HepG2 (cell line): Measurements from ENCODE around the gene ZNF697. TPM values are rescaled to one million over a fixed set of nuclear protein-coding genes. Genes with fewer than 3 reads are reported as not detected.

Experiments
- ASH2L ChIP-seq: fragments of 300-600, 200-600 bp; sonication (generic); IDR thresholded peaks from 2 replicates; pipeline ENCODE4 v1.7.0; 2017; ENCODE audit warnings: low read depth, mild to moderate bottlenecking, moderate library complexity, mixed read lengths, low read length; ENCODE audit not compliant: insufficient read length
- BRF2 ChIP-seq: sonication (generic); formaldehyde crosslinking; IDR thresholded peaks from 2 replicates; pipeline ENCODE4 v1.8.1; 2022; ENCODE audit warnings: mild to moderate bottlenecking, missing genetic modification reagents
- GPN1 ChIP-seq: sonication (generic); formaldehyde crosslinking; IDR thresholded peaks from 2 replicates; pipeline ENCODE4 v1.5.1; 2020; ENCODE audit warnings: missing genetic modification reagents, borderline replicate concordance
- KLF13 ChIP-seq: sonication (generic); formaldehyde crosslinking; IDR thresholded peaks from 2 replicates; pipeline ENCODE4 v1.4.0; 2020; ENCODE audit warnings: mild to moderate bottlenecking, missing genetic modification reagents
- SKIL ChIP-seq: sonication (generic); formaldehyde crosslinking; IDR thresholded peaks from 2 replicates; pipeline ENCODE4 v1.8.0; 2022; ENCODE audit warnings: missing genetic modification reagents, mild to moderate bottlenecking, moderate library complexity, borderline replicate concordance
- SP2 ChIP-seq: sonication (generic); formaldehyde crosslinking; IDR thresholded peaks from 2 replicates; pipeline ENCODE4 v1.5.1; 2020; ENCODE audit warnings: mild to moderate bottlenecking, missing genetic modification reagents
- ZBTB26 ChIP-seq: IDR thresholded peaks from 2 replicates; pipeline ENCODE4 v1.6.1; 2016; ENCODE audit warnings: missing compliant biosample characterization, missing genetic modification reagents, borderline replicate concordance
- ZEB1 ChIP-seq: IDR thresholded peaks from 2 replicates; pipeline ENCODE4 v1.6.1; 2012; ENCODE audit warnings: mild to moderate bottlenecking, low read depth, inconsistent platforms; ENCODE audit not compliant: insufficient replicate concordance
- ZFY ChIP-seq: sonication (generic); formaldehyde crosslinking; IDR thresholded peaks from 2 replicates; pipeline ENCODE4 v1.4.0; 2020; ENCODE audit warnings: missing genetic modification reagents
- ZKSCAN5 ChIP-seq: sonication (generic); formaldehyde crosslinking; IDR thresholded peaks from 2 replicates; pipeline ENCODE4 v1.5.1; 2020; ENCODE audit warnings: mild to moderate bottlenecking, missing genetic modification reagents
- ZNF264 ChIP-seq: sonication (generic); formaldehyde crosslinking; IDR thresholded peaks from 2 replicates; pipeline ENCODE4 v1.4.0; 2020; ENCODE audit warnings: missing genetic modification reagents
- ZNF282 ChIP-seq: fragments of 450-650 bp; IDR thresholded peaks from 2 replicates; pipeline ENCODE4 v1.6.1; 2018; ENCODE audit not compliant: partially characterized antibody
- ZNF7 ChIP-seq: IDR thresholded peaks from 2 replicates; pipeline ENCODE4 v1.6.1; 2016; ENCODE audit warnings: missing biosample characterization, missing genetic modification reagents
- ZNF800 ChIP-seq: sonication (generic); formaldehyde crosslinking; IDR thresholded peaks from 2 replicates; pipeline ENCODE4 v1.4.0; 2020; ENCODE audit warnings: missing genetic modification reagents
- ZNF879 ChIP-seq: sonication (generic); formaldehyde crosslinking; IDR thresholded peaks from 2 replicates; pipeline ENCODE4 v1.8.1; 2023; ENCODE audit warnings: missing genetic modification reagents
- ZNF883 ChIP-seq: sonication (generic); formaldehyde crosslinking; IDR thresholded peaks from 2 replicates; pipeline ENCODE4 v1.5.1; 2020; ENCODE audit warnings: mild to moderate bottlenecking, missing genetic modification reagents; ENCODE audit errors: not compliant biosample characterization
- polyA plus RNA-seq, 8 experiments: library from polyadenylated mRNA; depleted of rRNA in 3 of 8; stranded (reverse) in 7 of 8; unstranded in 1 of 8; fragments of >200 nt; fragmentation: Illumina TruSeq in 4 of 8; extraction: Trizol in 4 of 8; gene quantifications; 2 replicates each; pipeline versions ENCODE4 v1.2.1 to v1.2.3, GENCODE V29; 2011 to 2016; ENCODE audit warnings: low read depth in 4 of 8, missing spikeins in 1 of 8, mixed read lengths in 1 of 8; ENCODE audit not compliant: insufficient read depth in 1 of 8
- total RNA-seq, 5 experiments: library from RNA; depleted of rRNA; stranded (reverse); fragments of >200 nt; fragmentation: Illumina TruSeq; extraction: Trizol; gene quantifications; 2 replicates each; pipeline ENCODE4 v1.2.3, GENCODE V29; 2016; ENCODE audit warnings: low read depth in 1 of 5
- TF ChIP-seq, protein P1 (sequence below): sonication (generic); formaldehyde crosslinking; IDR thresholded peaks from 2 replicates; pipeline ENCODE4 v1.4.0; 2020; ENCODE audit warnings: missing genetic modification reagents
- TF ChIP-seq, protein P2 (sequence below): sonication (generic); formaldehyde crosslinking; IDR thresholded peaks from 2 replicates; pipeline ENCODE4 v1.4.0; 2020; ENCODE audit warnings: missing genetic modification reagents, borderline replicate concordance

The ZNF697 gene
- total and polyA plus RNA-seq, 2 of the 13 experiments (the other 11 are each of a cell fraction or from before 2014, with no cell fraction given), result 2.3 to 7.1 TPM

DNA sequence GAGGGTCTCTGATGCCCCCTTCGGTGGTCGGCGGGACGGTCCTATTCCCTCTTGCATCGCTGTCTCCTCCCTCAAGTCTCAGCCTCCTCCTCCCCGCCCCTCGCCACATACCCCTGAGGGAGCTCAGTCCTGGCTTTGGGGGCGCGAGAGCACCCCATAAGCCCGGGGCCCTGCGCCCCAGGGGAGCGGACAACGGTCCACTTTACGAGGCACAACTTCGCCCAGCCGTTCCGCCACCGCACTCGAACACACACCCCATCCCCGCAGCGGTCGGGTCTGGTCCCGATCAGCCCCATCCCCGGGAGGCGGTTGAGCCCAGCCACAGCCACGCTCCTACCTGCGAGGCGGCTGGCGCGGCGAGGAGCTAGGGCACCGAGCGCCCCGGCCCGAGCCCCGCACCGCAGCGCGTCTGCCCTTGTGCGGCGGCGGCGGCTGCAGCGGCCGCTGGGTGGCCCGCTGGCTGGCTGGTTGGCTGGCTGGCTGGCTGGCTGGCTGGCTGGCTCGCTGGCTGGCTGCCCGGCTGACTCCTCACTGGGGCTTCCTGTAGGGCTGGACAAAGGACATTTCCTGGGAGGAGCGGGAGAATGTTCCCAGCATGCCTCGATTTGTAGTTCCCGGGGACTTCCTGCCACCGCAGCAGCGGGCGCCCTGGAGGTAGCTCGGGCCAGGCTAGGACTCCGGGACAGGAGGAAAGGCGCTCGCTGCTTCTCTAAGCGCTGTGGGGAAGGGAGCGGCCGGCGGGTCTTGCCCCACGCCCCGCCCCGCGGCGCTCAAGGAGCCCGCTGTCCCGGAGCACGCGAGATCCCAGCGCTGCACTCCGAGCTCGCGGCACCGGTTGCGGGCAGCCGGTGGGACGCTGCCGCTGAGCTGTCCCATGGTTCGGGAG lies at the start of gene ZNF697 (continued):
- TF ChIP-seq SKIL, result no peak
- TF ChIP-seq GPN1 (CRISPR knock-in tag), result no peak
- no peak for TF ChIP-seq KLF13
- no peak for TF ChIP-seq ZBTB26
- peak; percentile 47; the same call in 1 of the 2 replicates for TF ChIP-seq BRF2 (CRISPR knock-in tag)
- peak; percentile 62 for TF ChIP-seq ZNF883 (CRISPR knock-in tag)
- no peak for TF ChIP-seq ZEB1
- no peak for TF ChIP-seq ZKSCAN5 (CRISPR knock-in tag)
- peak; percentile 59 for TF ChIP-seq ASH2L
- no peak for TF ChIP-seq ZNF879 (CRISPR knock-in tag)
- no peak for TF ChIP-seq ZNF800 (CRISPR knock-in tag)
- TF ChIP-seq ZFY (CRISPR knock-in tag), result peak; percentile 86
- TF ChIP-seq ZNF264 (CRISPR knock-in tag), result no peak; the same call in 1 of the 2 replicates
- TF ChIP-seq, protein P1, sequence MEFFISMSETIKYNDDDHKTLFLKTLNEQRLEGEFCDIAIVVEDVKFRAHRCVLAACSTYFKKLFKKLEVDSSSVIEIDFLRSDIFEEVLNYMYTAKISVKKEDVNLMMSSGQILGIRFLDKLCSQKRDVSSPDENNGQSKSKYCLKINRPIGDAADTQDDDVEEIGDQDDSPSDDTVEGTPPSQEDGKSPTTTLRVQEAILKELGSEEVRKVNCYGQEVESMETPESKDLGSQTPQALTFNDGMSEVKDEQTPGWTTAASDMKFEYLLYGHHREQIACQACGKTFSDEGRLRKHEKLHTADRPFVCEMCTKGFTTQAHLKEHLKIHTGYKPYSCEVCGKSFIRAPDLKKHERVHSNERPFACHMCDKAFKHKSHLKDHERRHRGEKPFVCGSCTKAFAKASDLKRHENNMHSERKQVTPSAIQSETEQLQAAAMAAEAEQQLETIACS (CRISPR knock-in tag), result no peak
- TF ChIP-seq, protein P2, sequence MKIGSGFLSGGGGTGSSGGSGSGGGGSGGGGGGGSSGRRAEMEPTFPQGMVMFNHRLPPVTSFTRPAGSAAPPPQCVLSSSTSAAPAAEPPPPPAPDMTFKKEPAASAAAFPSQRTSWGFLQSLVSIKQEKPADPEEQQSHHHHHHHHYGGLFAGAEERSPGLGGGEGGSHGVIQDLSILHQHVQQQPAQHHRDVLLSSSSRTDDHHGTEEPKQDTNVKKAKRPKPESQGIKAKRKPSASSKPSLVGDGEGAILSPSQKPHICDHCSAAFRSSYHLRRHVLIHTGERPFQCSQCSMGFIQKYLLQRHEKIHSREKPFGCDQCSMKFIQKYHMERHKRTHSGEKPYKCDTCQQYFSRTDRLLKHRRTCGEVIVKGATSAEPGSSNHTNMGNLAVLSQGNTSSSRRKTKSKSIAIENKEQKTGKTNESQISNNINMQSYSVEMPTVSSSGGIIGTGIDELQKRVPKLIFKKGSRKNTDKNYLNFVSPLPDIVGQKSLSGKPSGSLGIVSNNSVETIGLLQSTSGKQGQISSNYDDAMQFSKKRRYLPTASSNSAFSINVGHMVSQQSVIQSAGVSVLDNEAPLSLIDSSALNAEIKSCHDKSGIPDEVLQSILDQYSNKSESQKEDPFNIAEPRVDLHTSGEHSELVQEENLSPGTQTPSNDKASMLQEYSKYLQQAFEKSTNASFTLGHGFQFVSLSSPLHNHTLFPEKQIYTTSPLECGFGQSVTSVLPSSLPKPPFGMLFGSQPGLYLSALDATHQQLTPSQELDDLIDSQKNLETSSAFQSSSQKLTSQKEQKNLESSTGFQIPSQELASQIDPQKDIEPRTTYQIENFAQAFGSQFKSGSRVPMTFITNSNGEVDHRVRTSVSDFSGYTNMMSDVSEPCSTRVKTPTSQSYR (CRISPR knock-in tag), result no peak
- peak; percentile 57; the same call in 1 of the 2 replicates for TF ChIP-seq SP2
- TF ChIP-seq ZNF7 (CRISPR knock-in tag), result no peak
- no peak for TF ChIP-seq ZNF282
